Mucosa of stomach (tissue), 1 donor: Measurements from ENCODE around the gene FILIP1.

Experiments used
- H3K27me3 ChIP-seq: one replicate; pipeline ENCODE4 v1.7.0; 2013; ENCODE audit warnings: mild to moderate bottlenecking, low read length; ENCODE audit not compliant: control insufficient read depth, insufficient read depth
- H3K36me3 ChIP-seq: one replicate; pipeline ENCODE4 v1.7.0; 2013; ENCODE audit warnings: low read length; ENCODE audit not compliant: control insufficient read depth, insufficient read depth
- H3K4me1 ChIP-seq: one replicate; pipeline ENCODE4 v1.7.0; 2013; ENCODE audit warnings: mild to moderate bottlenecking, low read length; ENCODE audit not compliant: control insufficient read depth, insufficient read depth
- H3K4me3 ChIP-seq: one replicate; pipeline ENCODE4 v1.7.0; 2013; ENCODE audit warnings: low read length
- H3K9ac ChIP-seq: one replicate; pipeline ENCODE4 v1.7.0; 2013; ENCODE audit warnings: mild to moderate bottlenecking, low read length, moderate library complexity
- H3K9me3 ChIP-seq: one replicate; pipeline ENCODE4 v1.7.0; 2013; ENCODE audit warnings: mild to moderate bottlenecking, low read length, moderate library complexity; ENCODE audit not compliant: control insufficient read depth
- donor health status: Pancreatic carcinoma.

Gene FILIP1

GRCh38 chr6:75306064-75306463, 187.5 kb downstream of the FILIP1 start:
- Histone ChIP-seq H3K9ac (no peak overlapping the region), H3K4me1 (peaks cover 5% of the 10 kb centered on the region), H3K4me3 (no peak overlapping the region), H3K9me3 (no peaks in the 10 kb centered on the region), H3K27me3 (no peaks in the 10 kb centered on the region), H3K36me3 (no peaks in the 10 kb centered on the region)

GRCh38 chr6:75305573-75305972, 188.0 kb downstream of the FILIP1 start:
- Histone ChIP-seq H3K4me1 (peaks cover 5% of the 10 kb centered on the region), H3K27me3 (no peaks in the 10 kb centered on the region), H3K9me3 (no peaks in the 10 kb centered on the region), H3K9ac (no peak overlapping the region), H3K4me3 (no peak overlapping the region), H3K36me3 (no peaks in the 10 kb centered on the region)

GRCh38 chr6:75302280-75302679, 191.3 kb downstream of the FILIP1 start:
- Histone ChIP-seq H3K36me3 (no peaks in the 10 kb centered on the region), H3K4me3 (no peak overlapping the region), H3K9me3 (no peaks in the 10 kb centered on the region), H3K9ac (no peak overlapping the region), H3K27me3 (no peaks in the 10 kb centered on the region), H3K4me1 (peaks cover 5% of the 10 kb centered on the region)

- H3K4me3 ChIP-seq = no peak overlapping the region
- no peaks in the 10 kb centered on the region for H3K9me3 ChIP-seq
- no peak overlapping the region for H3K9ac ChIP-seq
- no peaks in the 10 kb centered on the region for H3K27me3 ChIP-seq
- peaks cover 5% of the 10 kb centered on the region for H3K4me1 ChIP-seq
- no peaks in the 10 kb centered on the region for H3K36me3 ChIP-seq
Observed at GRCh38 chr6:75301537-75301936, 192.1 kb downstream of the FILIP1 start.

- H3K4me3 ChIP-seq = no peak overlapping the region
- no peaks in the 10 kb centered on the region for H3K36me3 ChIP-seq
- no peaks in the 10 kb centered on the region for H3K27me3 ChIP-seq
- no peak overlapping the region for H3K9ac ChIP-seq
- no peaks in the 10 kb centered on the region for H3K9me3 ChIP-seq
- H3K4me1 ChIP-seq = peaks cover 2% of the 10 kb centered on the region
Observed at GRCh38 chr6:75301088-75301487, 192.5 kb downstream of the FILIP1 start.

- no peak overlapping the region for H3K9ac ChIP-seq
- no peaks in the 10 kb centered on the region for H3K36me3 ChIP-seq
- no peaks in the 10 kb centered on the region for H3K27me3 ChIP-seq
- H3K9me3 ChIP-seq = no peaks in the 10 kb centered on the region
- no peak overlapping the region for H3K4me3 ChIP-seq
- H3K4me1 ChIP-seq = no peaks in the 10 kb centered on the region
Observed at GRCh38 chr6:75300531-75300855, 193.1 kb downstream of the FILIP1 start.

- Histone ChIP-seq H3K36me3 (no peaks in the 10 kb centered on the region), H3K27me3 (no peaks in the 10 kb centered on the region), H3K9me3 (no peaks in the 10 kb centered on the region), H3K4me1 (no peaks in the 10 kb centered on the region), H3K9ac (no peak overlapping the region), H3K4me3 (no peak overlapping the region)
Observed at GRCh38 chr6:75299801-75300530, 193.6 kb downstream of the FILIP1 start.

GRCh38 chr6:75296811-75297779, 196.5 kb downstream of the FILIP1 start:
- no peaks in the 10 kb centered on the region for H3K9me3 ChIP-seq
- no peak overlapping the region for H3K4me3 ChIP-seq
- no peaks in the 10 kb centered on the region for H3K27me3 ChIP-seq
- no peaks in the 10 kb centered on the region for H3K4me1 ChIP-seq
- no peaks in the 10 kb centered on the region for H3K36me3 ChIP-seq
- no peak overlapping the region for H3K9ac ChIP-seq

- no peaks in the 10 kb centered on the region for H3K36me3 ChIP-seq
- H3K9me3 ChIP-seq = no peaks in the 10 kb centered on the region
- H3K4me1 ChIP-seq = no peaks in the 10 kb centered on the region
- H3K9ac ChIP-seq = no peak overlapping the region
- H3K4me3 ChIP-seq = no peak overlapping the region
- H3K27me3 ChIP-seq = no peaks in the 10 kb centered on the region
Observed at GRCh38 chr6:75292555-75292954, 201.0 kb downstream of the FILIP1 start.

- Histone ChIP-seq H3K27me3 (no peaks in the 10 kb centered on the region), H3K4me1 (no peaks in the 10 kb centered on the region), H3K9me3 (no peaks in the 10 kb centered on the region), H3K36me3 (no peaks in the 10 kb centered on the region), H3K9ac (no peak overlapping the region), H3K4me3 (no peak overlapping the region)
Observed at GRCh38 chr6:75291744-75292143, 201.9 kb downstream of the FILIP1 start.

- Histone ChIP-seq H3K27me3 (no peaks in the 10 kb centered on the region), H3K9ac (no peak overlapping the region), H3K4me3 (no peak overlapping the region), H3K4me1 (no peaks in the 10 kb centered on the region), H3K36me3 (no peaks in the 10 kb centered on the region), H3K9me3 (no peaks in the 10 kb centered on the region)
Observed at GRCh38 chr6:75291331-75291730, 202.3 kb downstream of the FILIP1 start.

- Histone ChIP-seq H3K9me3 (no peaks in the 10 kb centered on the region), H3K27me3 (no peaks in the 10 kb centered on the region), H3K4me1 (no peaks in the 10 kb centered on the region), H3K9ac (no peak overlapping the region), H3K36me3 (no peaks in the 10 kb centered on the region), H3K4me3 (no peak overlapping the region)
Observed at GRCh38 chr6:75290136-75290945, 203.3 kb downstream of the FILIP1 start.
